Neural cell (in vitro differentiated cells): ENCODE results near the gene TRPM3.

ENCODE experiments used
- EP300 ChIP-seq: fragments of 450-650 bp; conservative IDR thresholded peaks from 2 replicates; pipeline ENCODE4 v1.6.1; 2014; ENCODE audit warnings: antibody characterized with exemption, mild to moderate bottlenecking, moderate library complexity; ENCODE audit not compliant: poor library complexity, severe bottlenecking
- EZH2 ChIP-seq: fragments of 200-600, 300-800 bp; shearing (Covaris generic), sonication (generic); IDR thresholded peaks from 2 replicates; pipeline ENCODE4 v1.6.1; 2014; ENCODE audit warnings: antibody characterized with exemption, low read length, borderline replicate concordance, mild to moderate bottlenecking; ENCODE audit not compliant: insufficient read depth, poor library complexity, severe bottlenecking
- POLR2AphosphoS5 ChIP-seq: IDR thresholded peaks from 2 replicates; pipeline ENCODE4 v1.6.1; 2012
- REST ChIP-seq: IDR thresholded peaks from 2 replicates; pipeline ENCODE4 v1.6.1; 2012; ENCODE audit warnings: borderline replicate concordance
- SMC3 ChIP-seq: fragments of 450-650 bp; conservative IDR thresholded peaks from 2 replicates; pipeline ENCODE4 v1.6.1; 2014; ENCODE audit warnings: antibody characterized with exemption, mild to moderate bottlenecking, moderate library complexity; ENCODE audit not compliant: poor library complexity
- TF ChIP-seq, protein P1 (sequence below): fragments of 450-650 bp; IDR thresholded peaks from 2 replicates; pipeline ENCODE4 v1.5.1; 2014; ENCODE audit warnings: antibody characterized with exemption, mild to moderate bottlenecking, moderate library complexity; ENCODE audit not compliant: poor library complexity, severe bottlenecking

DNA sequence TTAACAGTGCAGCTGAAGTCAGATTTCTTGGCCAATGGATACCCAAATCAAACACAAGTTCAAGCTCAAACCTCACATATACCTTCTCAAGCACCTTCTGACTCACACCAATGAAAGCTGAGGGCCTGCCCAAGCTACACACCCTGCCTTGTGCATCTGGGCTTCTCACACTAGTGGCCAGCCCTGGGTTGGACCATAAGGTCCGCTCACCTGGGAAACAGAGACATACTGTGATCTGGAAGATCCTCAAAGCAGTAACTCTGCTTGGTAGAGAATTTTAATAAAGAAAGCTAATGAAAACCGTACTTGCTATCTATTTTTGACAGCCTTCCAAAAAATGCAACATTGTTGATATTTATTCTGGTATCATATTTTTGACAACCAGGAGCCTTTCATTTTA is 7.4 kb upstream of the TRPM3 start:
- no peak for TF ChIP-seq REST
- TF ChIP-seq, protein P1, sequence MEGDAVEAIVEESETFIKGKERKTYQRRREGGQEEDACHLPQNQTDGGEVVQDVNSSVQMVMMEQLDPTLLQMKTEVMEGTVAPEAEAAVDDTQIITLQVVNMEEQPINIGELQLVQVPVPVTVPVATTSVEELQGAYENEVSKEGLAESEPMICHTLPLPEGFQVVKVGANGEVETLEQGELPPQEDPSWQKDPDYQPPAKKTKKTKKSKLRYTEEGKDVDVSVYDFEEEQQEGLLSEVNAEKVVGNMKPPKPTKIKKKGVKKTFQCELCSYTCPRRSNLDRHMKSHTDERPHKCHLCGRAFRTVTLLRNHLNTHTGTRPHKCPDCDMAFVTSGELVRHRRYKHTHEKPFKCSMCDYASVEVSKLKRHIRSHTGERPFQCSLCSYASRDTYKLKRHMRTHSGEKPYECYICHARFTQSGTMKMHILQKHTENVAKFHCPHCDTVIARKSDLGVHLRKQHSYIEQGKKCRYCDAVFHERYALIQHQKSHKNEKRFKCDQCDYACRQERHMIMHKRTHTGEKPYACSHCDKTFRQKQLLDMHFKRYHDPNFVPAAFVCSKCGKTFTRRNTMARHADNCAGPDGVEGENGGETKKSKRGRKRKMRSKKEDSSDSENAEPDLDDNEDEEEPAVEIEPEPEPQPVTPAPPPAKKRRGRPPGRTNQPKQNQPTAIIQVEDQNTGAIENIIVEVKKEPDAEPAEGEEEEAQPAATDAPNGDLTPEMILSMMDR = no peak
- TF ChIP-seq EP300 = no peak
- no peak for TF ChIP-seq POLR2AphosphoS5
- TF ChIP-seq EZH2 = no peak
- TF ChIP-seq SMC3 = no peak
